Right cardiac atrium (tissue), 5 donors: ENCODE data around the gene GNA15. TPM values are rescaled to one million over a fixed set of nuclear protein-coding genes. Genes with fewer than 3 reads are reported as not detected.
"Not testable (repeated sequence)": the region's sequence is repeated elsewhere in the genome, so short reads cannot be mapped to it uniquely, and the experiment has no call there.

Source experiments
- ATAC-seq, 2 donors: fragments of 200-7000 bp; cut with Tn5 transposase; one replicate each; pipeline versions ENCODE4 v1.8.0 to v1.9.1; 2020; ENCODE audit warnings: moderate library complexity in 2 of 2, mild to moderate bottlenecking in 1 of 2
- DNase-seq, 3 donors: peaks; one replicate each; pipeline ENCODE4 v3.0.0-alpha.2; 2020
- H3K27ac ChIP-seq: one replicate; pipeline ENCODE4 v1.5.1; 2013; ENCODE audit warnings: mild to moderate bottlenecking, low read length, control low read depth, moderate library complexity
- H3K27me3 ChIP-seq: one replicate; pipeline ENCODE4 v1.6.1; 2013; ENCODE audit not compliant: control insufficient read depth, insufficient read depth
- H3K4me1 ChIP-seq: one replicate; pipeline ENCODE4 v1.6.1; 2013; ENCODE audit warnings: low read length; ENCODE audit not compliant: control insufficient read depth, insufficient read depth
- H3K4me3 ChIP-seq: one replicate; pipeline ENCODE4 v1.5.1; 2013; ENCODE audit warnings: low read length, control low read depth
- H3K9me3 ChIP-seq: one replicate; pipeline ENCODE4 v1.6.1; 2013; ENCODE audit warnings: low read length; ENCODE audit not compliant: control insufficient read depth
- WGBS: extraction: QIAGEN DNeasy Blood & Tissue Kit; methylation state at CpG from one replicate; pipeline ENCODE4 v1.1.7; 2013; 5-methylcytosine and 5-hydroxymethylcytosine counted together
- intact Hi-C, 4 donors: fragments of 100-400 bp; cut with DNase I; formaldehyde crosslinking; loops; one replicate each; pipeline versions ENCODE4 v1.11.0 to v1.14.0; 2022 to 2023
- polyA plus RNA-seq: library from polyadenylated mRNA; stranded (reverse); fragments of 200-250 nt; gene quantifications from one replicate; pipeline ENCODE4 v1.2.3, GENCODE V29; 2013
- total RNA-seq, 4 donors: library from RNA; stranded (reverse); fragmentation: NEBNext Ultra II Directional; extraction: Animal tissue kit (Norgen Biotek cat#: 25700); gene quantifications; one replicate each; pipeline ENCODE4 v1.2.1, GENCODE V29; 2021
- donor health status: healthy with polysubstance abuse.
- donor health status: DM: no; HTN: yes; CAD: no.
- donor health status: DM: no; HTN: no; CAD: no.
- donor health status: DM: no; HTN: yes; CAD: no; lungs with severe emphysema.
- donor health status: DM: yes; HTN: yes; CAD: no.

GNA15 gene
- total and polyA plus RNA-seq, 5 donors: 1.00 to 2.5 (median 1.8) TPM

GRCh38 chr19:3196064-3196932, 60.5 kb downstream of the GNA15 start:
- Histone ChIP-seq H3K27me3 (no peaks in the 10 kb centered on the region), H3K4me3 (no peak overlapping the region), H3K4me1 (no peaks in the 10 kb centered on the region), H3K9me3 (no peaks in the 10 kb centered on the region), H3K27ac (no peak overlapping the region)
- 93% methylated on average over 42 of the region's 42 CpGs for WGBS
- intact Hi-C loops: no loop called here
- DNase-seq (no peak), ATAC-seq (no peak)

DNA sequence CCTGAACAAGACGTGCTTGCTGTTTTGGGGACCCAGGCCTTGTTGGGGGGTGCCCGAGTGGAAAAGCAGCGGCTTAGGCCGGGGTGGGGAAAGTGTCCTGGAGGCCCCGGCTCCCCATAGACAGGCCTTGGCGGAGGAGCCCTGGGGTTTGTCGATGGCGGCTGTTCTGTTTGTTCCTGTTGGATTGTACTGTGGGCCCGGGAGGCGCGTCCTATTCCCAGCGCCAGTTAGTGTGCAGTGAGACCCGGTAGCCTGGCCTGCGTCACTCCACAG, 61.0 kb downstream of the GNA15 start:
- Histone ChIP-seq H3K9me3 (no peaks in the 10 kb centered on the region), H3K4me1 (no peaks in the 10 kb centered on the region), H3K27ac (no peak overlapping the region), H3K27me3 (no peaks in the 10 kb centered on the region), H3K4me3 (no peak overlapping the region)
- intact Hi-C loops: no loop called here
- ATAC-seq (no peak), DNase-seq (no peak)
- 93% methylated on average over 14 of the region's 14 CpGs for WGBS

DNA sequence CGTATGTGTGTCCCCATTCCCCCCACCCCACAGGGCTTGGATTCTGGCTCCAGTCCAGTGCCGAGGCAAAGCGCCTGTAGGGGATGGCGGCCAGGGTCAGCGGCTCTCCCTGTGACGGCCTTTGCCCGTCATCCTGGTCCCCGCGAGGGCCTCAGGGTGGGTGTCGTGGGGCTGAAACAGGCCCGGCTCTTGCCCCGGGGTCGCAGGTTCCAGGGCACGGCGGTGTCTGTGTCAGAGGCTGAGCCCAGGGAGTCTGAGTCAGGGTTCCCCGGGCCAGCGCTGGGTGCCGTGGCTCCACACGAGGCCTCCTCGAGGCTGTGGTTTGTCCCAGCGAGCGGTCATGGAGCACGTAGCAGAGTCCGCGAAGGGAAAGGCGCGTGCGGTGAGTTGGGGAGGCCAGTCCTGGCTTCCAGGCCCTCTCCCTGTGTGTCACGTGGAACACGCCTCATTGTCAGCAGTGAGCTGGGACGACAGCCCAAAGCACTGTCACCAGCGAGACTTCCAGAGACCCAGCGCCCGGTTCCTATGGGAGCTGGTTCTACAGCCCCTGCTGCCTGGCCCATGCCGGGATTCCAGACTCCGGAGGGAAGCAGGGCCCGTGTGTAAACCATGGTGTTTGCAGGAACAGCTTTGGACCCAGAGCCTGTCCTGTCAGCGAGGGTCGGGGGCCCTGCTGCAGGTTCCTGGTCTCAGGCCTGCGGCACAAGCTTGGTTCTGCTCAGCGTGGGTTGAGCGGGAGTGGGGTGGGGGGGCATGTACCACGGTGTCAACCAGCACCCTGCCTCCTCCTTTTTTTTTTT, 63.3 kb downstream of the GNA15 start:
- H3K9me3 ChIP-seq: no peaks in the 10 kb centered on the region
- H3K27me3 ChIP-seq: no peaks in the 10 kb centered on the region
- H3K4me1 ChIP-seq: no peaks in the 10 kb centered on the region
- H3K4me3 ChIP-seq: no peak overlapping the region
- peak in 1 of 3 donors; percentile 57 for DNase-seq
- WGBS: 91% methylated on average over 43 of the region's 43 CpGs
- ATAC-seq: no peak
- H3K27ac ChIP-seq: no peak overlapping the region
- intact Hi-C loops: no loop called here

DNA sequence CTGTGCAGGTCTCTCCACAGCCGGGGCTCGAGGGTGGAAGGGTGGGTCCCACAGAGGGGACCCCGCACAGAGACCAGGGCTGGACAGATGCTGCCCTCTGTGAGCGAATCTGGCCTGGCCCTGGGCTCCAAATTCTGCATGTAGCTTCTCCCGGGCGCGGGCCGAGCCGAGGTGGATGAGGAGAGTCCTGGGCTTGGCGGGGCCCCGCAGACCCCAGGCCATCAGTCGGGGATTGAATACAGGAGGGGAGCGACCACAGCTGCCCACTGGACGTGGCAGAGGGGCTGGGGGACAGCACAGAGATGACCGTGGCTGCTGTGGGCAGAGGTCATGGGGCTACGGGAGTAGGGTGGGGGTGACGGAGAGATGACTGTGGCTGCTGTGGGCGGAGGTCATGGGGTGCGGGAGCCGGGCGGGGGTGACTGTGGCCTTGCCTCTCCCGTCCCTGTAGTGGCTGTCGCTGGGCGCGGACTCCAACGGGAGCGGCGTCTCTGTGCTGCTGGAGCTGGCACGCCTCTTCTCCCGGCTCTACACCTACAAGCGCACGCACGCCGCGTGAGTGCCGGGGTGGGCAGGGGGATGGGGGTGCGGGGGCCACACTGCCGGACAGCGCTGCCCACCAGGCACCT, 65.4 kb downstream of the GNA15 start:
- no peak overlapping the region for H3K27ac ChIP-seq
- no peak for ATAC-seq
- intact Hi-C loops: no loop called here
- DNase-seq: no peak
- no peak overlapping the region for H3K4me3 ChIP-seq
- no peaks in the 10 kb centered on the region for H3K4me1 ChIP-seq
- H3K9me3 ChIP-seq: no peaks in the 10 kb centered on the region
- 97% methylated on average over 39 of the region's 39 CpGs for WGBS
- H3K27me3 ChIP-seq: no peaks in the 10 kb centered on the region

GRCh38 chr19:3201911-3202310, 66.1 kb downstream of the GNA15 start:
- no peak for ATAC-seq
- WGBS: 96% methylated on average over 14 of the region's 14 CpGs
- DNase-seq: no peak
- H3K27me3 ChIP-seq: no peaks in the 10 kb centered on the region
- intact Hi-C loops: no loop called here
- no peaks in the 10 kb centered on the region for H3K9me3 ChIP-seq
- no peaks in the 10 kb centered on the region for H3K4me1 ChIP-seq
- H3K27ac ChIP-seq: no peak overlapping the region
- no peak overlapping the region for H3K4me3 ChIP-seq

DNA sequence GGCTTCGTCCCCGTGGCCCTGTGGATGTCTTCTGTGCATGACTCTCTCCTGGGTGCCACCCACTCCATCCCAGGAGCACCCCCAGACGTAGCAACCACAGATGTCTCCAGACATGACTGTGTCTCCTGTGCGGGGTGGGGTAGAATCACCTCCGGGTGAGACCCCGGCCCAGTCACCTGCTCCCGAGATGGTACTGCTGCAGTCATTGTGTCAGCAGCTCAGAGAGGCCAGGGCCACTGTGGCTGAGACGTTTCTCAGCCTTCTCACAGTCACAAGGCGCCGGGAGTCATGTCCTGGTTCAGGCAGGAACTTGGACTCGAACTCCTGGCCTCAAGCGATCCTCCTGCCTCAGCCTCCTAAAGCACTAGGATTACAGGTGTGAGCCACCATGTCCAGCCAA, 66.5 kb downstream of the GNA15 start:
- no peak for DNase-seq
- Histone ChIP-seq H3K27ac (no peak overlapping the region), H3K4me3 (no peak overlapping the region), H3K9me3 (no peaks in the 10 kb centered on the region), H3K4me1 (no peaks in the 10 kb centered on the region), H3K27me3 (no peaks in the 10 kb centered on the region)
- 91% methylated on average over 12 of the region's 12 CpGs for WGBS
- ATAC-seq: no peak
- intact Hi-C loops: no loop called here

DNA sequence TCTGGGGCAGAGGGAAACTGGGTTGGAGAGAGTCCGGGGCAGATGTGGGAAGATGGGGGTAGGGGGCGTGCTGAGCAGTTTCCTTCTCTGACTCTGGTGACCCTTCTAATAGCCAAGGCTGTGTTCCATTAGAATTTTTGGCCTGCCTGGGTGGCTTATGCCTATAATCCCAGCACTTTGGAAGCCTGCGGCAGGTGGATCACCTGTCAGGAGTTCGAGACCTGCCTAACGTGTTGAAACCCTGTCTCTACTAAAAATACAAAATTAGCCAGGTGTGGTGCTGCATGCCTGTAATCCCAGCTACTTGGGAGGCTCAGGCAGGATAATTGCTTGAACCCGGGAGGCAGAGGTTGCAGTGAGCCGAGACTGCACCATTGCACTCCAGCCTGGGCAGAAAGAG, 67.1 kb downstream of the GNA15 start:
- ATAC-seq, DNase-seq, intact Hi-C loops, H3K4me3 ChIP-seq, H3K27me3 ChIP-seq, H3K27ac ChIP-seq, H3K9me3 ChIP-seq, H3K4me1 ChIP-seq: not testable (repeated sequence)
- 94% methylated on average over 7 of the region's 7 CpGs for WGBS

GRCh38 chr19:3203805-3204645, 68.2 kb downstream of the GNA15 start:
- Histone ChIP-seq H3K4me1 (no peaks in the 10 kb centered on the region), H3K27ac (no peak overlapping the region), H3K4me3 (no peak overlapping the region), H3K27me3 (no peaks in the 10 kb centered on the region), H3K9me3 (no peaks in the 10 kb centered on the region)
- 96% methylated on average over 43 of the region's 43 CpGs for WGBS
- DNase-seq: no peak
- intact Hi-C loops: no loop called here
- no peak for ATAC-seq

- no peak for DNase-seq
- WGBS: 96% methylated on average over 35 of the region's 35 CpGs
- H3K27me3 ChIP-seq: no peaks in the 10 kb centered on the region
- ATAC-seq: no peak
- no peaks in the 10 kb centered on the region for H3K4me1 ChIP-seq
- intact Hi-C loops: no loop called here
- H3K4me3 ChIP-seq: no peak overlapping the region
- no peak overlapping the region for H3K27ac ChIP-seq
- no peaks in the 10 kb centered on the region for H3K9me3 ChIP-seq
Observed at GRCh38 chr19:3204646-3205275, 68.9 kb downstream of the GNA15 start.

DNA sequence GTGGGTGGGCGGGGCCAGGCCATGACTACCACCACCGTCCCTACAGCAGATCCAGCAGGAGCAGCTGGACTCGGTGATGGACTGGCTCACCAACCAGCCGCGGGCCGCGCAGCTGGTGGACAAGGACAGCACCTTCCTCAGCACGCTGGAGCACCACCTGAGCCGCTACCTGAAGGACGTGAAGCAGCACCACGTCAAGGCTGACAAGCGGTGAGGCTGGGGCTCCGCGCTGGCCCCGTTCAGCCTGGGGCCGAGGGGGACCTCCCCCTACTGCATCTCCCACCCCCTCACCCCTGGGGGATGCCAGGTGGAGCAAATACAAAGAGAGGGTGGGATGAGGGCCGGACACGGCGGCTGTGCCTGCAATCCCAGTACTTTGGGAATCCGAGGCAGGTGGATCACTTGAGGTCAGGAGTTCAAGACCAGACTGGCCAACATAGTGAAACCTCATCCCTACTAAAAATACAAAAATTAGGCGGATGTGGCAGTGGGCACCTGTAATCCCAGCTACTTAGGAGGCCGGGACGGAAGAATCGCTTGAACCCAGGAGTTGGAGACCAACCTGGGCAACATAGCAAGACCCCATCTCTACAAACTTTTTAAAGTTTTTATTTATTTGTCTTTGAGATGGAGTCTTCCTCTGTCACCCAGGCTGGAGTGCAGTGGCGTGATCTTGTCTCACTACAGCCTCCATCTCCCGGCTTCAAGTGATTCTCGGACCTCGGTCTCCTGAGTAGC, 70.6 kb downstream of the GNA15 start:
- ATAC-seq: no peak
- intact Hi-C loops: no loop called here
- H3K4me1 ChIP-seq: no peaks in the 10 kb centered on the region
- no peak overlapping the region for H3K27ac ChIP-seq
- no peak for DNase-seq
- no peak overlapping the region for H3K4me3 ChIP-seq
- H3K27me3 ChIP-seq: no peaks in the 10 kb centered on the region
- WGBS: 96% methylated on average over 28 of the region's 28 CpGs
- no peaks in the 10 kb centered on the region for H3K9me3 ChIP-seq
